ENCODE measurements around the gene AGMAT. TPM values are rescaled to one million over a fixed set of nuclear protein-coding genes. Genes with fewer than 3 reads are reported as not detected.

Gene AGMAT
- total and polyA plus RNA-seq, 2 of the 8 experiments (the other 6 are each of a cell fraction or from before 2014, with no cell fraction given), result 3.7 to 5.8 TPM

- no peak overlapping the region for H4K8ac ChIP-seq (ENCODE audit: extremely low read depth, insufficient read depth, low read length)
- no peak overlapping the region for H2AFZ ChIP-seq (ENCODE audit: low read length)
- no peak overlapping the region for H3K14ac ChIP-seq (ENCODE audit: insufficient read length)
- H4K5ac ChIP-seq (ENCODE audit: insufficient read length, low read depth, low read length), result no peak overlapping the region
- no peak overlapping the region for H2BK5ac ChIP-seq (ENCODE audit: low read depth, low read length)
- peaks cover 12 to 15% of the 10 kb centered on the region in 2 experiments for H4K20me1 ChIP-seq (replicated peaks in 1 of 2; ENCODE audit: control insufficient read depth in 1 of 2, insufficient read depth in 2 of 2, low read length in 2 of 2)
- no peak overlapping the region for H2BK12ac ChIP-seq (ENCODE audit: low read depth, low read length)
- H2AK5ac ChIP-seq (ENCODE audit: low read depth, low read length), result no peak overlapping the region
- H3K56ac ChIP-seq (replicated peaks; ENCODE audit: insufficient read length, low read depth, low read length), result no peak overlapping the region
- no peak overlapping the region for H2BK120ac ChIP-seq (replicated peaks; ENCODE audit: low read depth, low read length)
- no peak overlapping the region for H3K4me2 ChIP-seq (ENCODE audit: insufficient read depth in 1 of 2, low read depth in 2 of 2, low read length in 2 of 2)
- no peaks in the 10 kb centered on the region for H3K9me3 ChIP-seq (ENCODE audit: insufficient read depth in 2 of 2, low read depth in 1 of 2, low read length in 1 of 2)
- H3K27ac ChIP-seq (ENCODE audit: low read depth, low read length), result no peak overlapping the region
- no peak overlapping the region for H3K23ac ChIP-seq (ENCODE audit: insufficient read length)
- no peak overlapping the region for H3K4ac ChIP-seq (replicated peaks; ENCODE audit: insufficient read length, low read depth, low read length)
- H3K79me1 ChIP-seq (ENCODE audit: low read depth, low read length), result 0 out of 2 replicates have a peak, but pooled peaks cover 2% of the 10 kb centered on the region
- WGBS, 2 experiments (ENCODE audit: extremely low coverage in 1 of 2, insufficient coverage in 1 of 2, insufficient read length in 1 of 2, insufficient replicate concordance in 2 of 2, low coverage in 1 of 2, low lambda C conversion rate in 2 of 2, missing lambda C conversion rate in 1 of 2), result 94% methylated on average over 1 of the region's 1 CpG; no CpG with 5 or more reads in 1 of the 2 experiments
- ChIA-PET CTCF (ENCODE audit: partially characterized antibody) (no interaction called here), POLR2A (ENCODE audit: partially characterized antibody) (no interaction called here)
- H3K9ac ChIP-seq (replicated peaks in 1 of 4; ENCODE audit: extremely low read depth in 1 of 4, low read depth in 3 of 4, low read length in 3 of 4), result no peak overlapping the region
- H3K79me2 ChIP-seq (ENCODE audit: control insufficient read depth in 1 of 2, insufficient read depth in 2 of 2, low read length in 2 of 2), result peaks cover 6 to 55% of the 10 kb centered on the region in 2 experiments
- H3K23me2 ChIP-seq (ENCODE audit: low read depth, low read length), result no peaks in the 10 kb centered on the region
- H2BK20ac ChIP-seq (ENCODE audit: low read length), result no peak overlapping the region
- no peaks in the 10 kb centered on the region for H3K4me1 ChIP-seq (replicated peaks in 1 of 4; ENCODE audit: control insufficient read depth in 3 of 4, insufficient read depth in 4 of 4, low read length in 3 of 4)
- H2BK15ac ChIP-seq (ENCODE audit: low read length), result no peak overlapping the region
- H3K36me3 ChIP-seq (ENCODE audit: control insufficient read depth in 2 of 4, insufficient read depth in 4 of 4, low read length in 3 of 4), result peaks cover 12 to 41% (median 29%) of the 10 kb centered on the region in 4 experiments
- no peak for FAIRE-seq
- no peak for DNase-seq (ENCODE audit: low read depth in 1 of 2, low spot score in 2 of 2)
- no peak overlapping the region for H3K4me3 ChIP-seq (ENCODE audit: extremely low read depth in 1 of 4, insufficient read depth in 2 of 4, low read depth in 3 of 4, low read length in 4 of 4)
- no peak overlapping the region for H3K18ac ChIP-seq (ENCODE audit: extremely low read depth, low read length)
- no peak overlapping the region for H4K91ac ChIP-seq (replicated peaks; ENCODE audit: insufficient read length, low read length)
- H3K27me3 ChIP-seq (replicated peaks in 1 of 4; ENCODE audit: control insufficient read depth in 3 of 4, extremely low read depth in 1 of 4, insufficient read depth in 3 of 4, low read length in 3 of 4), result no peaks in the 10 kb centered on the region
- no peak for TF ChIP-seq SAP30 (IDR thresholded peaks at IDR 0.05; ENCODE audit: insufficient read depth, insufficient replicate concordance, low read length)
- no peak for TF ChIP-seq FOSL1 (IDR thresholded peaks at IDR 0.05; ENCODE audit: insufficient read depth, low read depth, low read length)
- no peak for TF ChIP-seq BCL11A (IDR thresholded peaks at IDR 0.05; ENCODE audit: low read depth in 2 of 2, low read length in 2 of 2)
- no peak for TF ChIP-seq SP4 (IDR thresholded peaks at IDR 0.05; ENCODE audit: low read length)
These were observed 43.2 kb upstream of the AGMAT start for GRCh38 chr1:15628003-15628402.
